IMR-90 (cell line): ENCODE results near the gene PSRC1. TPM values are rescaled to one million over a fixed set of nuclear protein-coding genes. Genes with fewer than 3 reads are reported as not detected.

ENCODE experiments used
- ATAC-seq: fragments of 200-7000 bp; cut with Tn5 transposase; 2 replicates; pipeline ENCODE4 v1.9.1; 2020; ENCODE audit warnings: low read depth, mild to moderate bottlenecking, moderate library complexity
- BruUV-seq: library from RNA; stranded (reverse); fragments of 400-500 nt; replicated peaks from 2 replicates; lab custom pipeline; 2021; lab: Mats Ljungman, UMichigan
- CTCF ChIA-PET: fragments of 300-600 bp; formaldehyde crosslinking; extraction: SDS; loops from one replicate; lab custom pipeline; 2021; ENCODE audit warnings: antibody characterized with exemption; lab: Yijun Ruan, JAX
- POLR2A ChIA-PET: fragments of 300-600 bp; sonication (Branson Sonifier 250); formaldehyde crosslinking; loops from one replicate; lab custom pipeline; 2022; ENCODE audit warnings: antibody characterized with exemption; ENCODE audit not compliant: unreplicated experiment; lab: Charles Lee
- DNase-seq: peaks from one replicate; pipeline ENCODE4 v3.0.0; 2013
- H2AFZ ChIP-seq: replicated peaks from 2 replicates; pipeline ENCODE3; 2013; ENCODE audit warnings: low read length, mild to moderate bottlenecking; ENCODE audit not compliant: poor library complexity
- H2AK5ac ChIP-seq: 2 replicates; pipeline ENCODE4 v1.6.1; 2013; ENCODE audit warnings: low read depth, low read length, inconsistent platforms
- H2AK9ac ChIP-seq: replicated peaks from 2 replicates; pipeline ENCODE3; 2013; ENCODE audit warnings: mild to moderate bottlenecking, low read depth, low read length, moderate library complexity; ENCODE audit not compliant: poor library complexity
- H2BK120ac ChIP-seq: 2 replicates; pipeline ENCODE4 v1.6.1; 2013; ENCODE audit warnings: low read depth, low read length, inconsistent platforms
- H2BK15ac ChIP-seq: 3 replicates; pipeline ENCODE4 v1.6.1; 2013; ENCODE audit warnings: low read depth, low read length, inconsistent platforms
- H2BK20ac ChIP-seq: 2 replicates; pipeline ENCODE4 v1.6.1; 2013; ENCODE audit warnings: low read depth, mild to moderate bottlenecking, inconsistent platforms, low read length, moderate library complexity
- H2BK5ac ChIP-seq: 2 replicates; pipeline ENCODE4 v1.6.1; 2013; ENCODE audit warnings: mild to moderate bottlenecking, low read depth, low read length, inconsistent platforms; ENCODE audit not compliant: poor library complexity, severe bottlenecking
- H3K14ac ChIP-seq: replicated peaks from 2 replicates; pipeline ENCODE4 v1.6.1; 2013; ENCODE audit warnings: low read depth, low read length, inconsistent platforms
- H3K18ac ChIP-seq: 2 replicates; pipeline ENCODE4 v1.6.1; 2013; ENCODE audit warnings: low read depth, low read length, control low read depth
- H3K23ac ChIP-seq: 2 replicates; pipeline ENCODE4 v1.6.1; 2013; ENCODE audit warnings: low read depth, low read length, inconsistent platforms
- H3K27ac ChIP-seq: 2 replicates; pipeline ENCODE4 v1.5.1; 2013; ENCODE audit warnings: mild to moderate bottlenecking, control low read depth, low read length; ENCODE audit not compliant: insufficient read depth
- H3K27me3 ChIP-seq: 2 replicates; pipeline ENCODE4 v1.6.1; 2013; ENCODE audit warnings: low read length; ENCODE audit not compliant: control insufficient read depth, insufficient read depth
- H3K36me3 ChIP-seq: 2 replicates; pipeline ENCODE4 v1.6.1; 2013; ENCODE audit warnings: low read length, mixed read lengths; ENCODE audit not compliant: control insufficient read depth, insufficient read depth
- H3K4ac ChIP-seq: 2 replicates; pipeline ENCODE4 v1.6.1; 2013; ENCODE audit warnings: low read depth, low read length, inconsistent platforms
- H3K4me1 ChIP-seq: 2 replicates; pipeline ENCODE4 v1.6.1; 2013; ENCODE audit warnings: low read length, mixed read lengths; ENCODE audit not compliant: control insufficient read depth, insufficient read depth
- H3K4me2 ChIP-seq: 2 replicates; pipeline ENCODE4 v1.6.1; 2013; ENCODE audit warnings: low read depth, mild to moderate bottlenecking, control low read depth, low read length, moderate library complexity
- H3K4me3 ChIP-seq: 2 replicates; pipeline ENCODE4 v1.5.1; 2013; ENCODE audit warnings: low read depth, mild to moderate bottlenecking, control low read depth, low read length, moderate library complexity; ENCODE audit not compliant: insufficient read depth
- H3K56ac ChIP-seq: 2 replicates; pipeline ENCODE4 v1.6.1; 2013; ENCODE audit warnings: low read length, inconsistent platforms; ENCODE audit not compliant: insufficient read depth; ENCODE audit errors: extremely low read depth
- H3K79me1 ChIP-seq, 2 experiments: 2 replicates each; pipeline ENCODE4 v1.6.1; 2013; ENCODE audit warnings: low read length in 2 of 2, inconsistent platforms in 1 of 2, low read depth in 1 of 2
- H3K9ac ChIP-seq: 2 replicates; pipeline ENCODE4 v1.6.1; 2013; ENCODE audit warnings: low read depth, low read length, control low read depth
- H3K9me1 ChIP-seq: 2 replicates; pipeline ENCODE4 v1.6.1; 2013; ENCODE audit warnings: low read length, inconsistent platforms; ENCODE audit not compliant: insufficient read depth
- H3K9me3 ChIP-seq: 2 replicates; pipeline ENCODE4 v1.6.1; 2013; ENCODE audit warnings: low read length; ENCODE audit not compliant: control insufficient read depth, insufficient read depth
- H4K20me1 ChIP-seq: 2 replicates; pipeline ENCODE4 v1.6.1; 2013; ENCODE audit warnings: low read length, inconsistent platforms; ENCODE audit not compliant: insufficient read depth
- H4K5ac ChIP-seq: 2 replicates; pipeline ENCODE4 v1.6.1; 2013; ENCODE audit warnings: mild to moderate bottlenecking, low read depth, low read length, control low read depth
- H4K8ac ChIP-seq, 2 experiments: 2 replicates each; pipeline ENCODE4 v1.6.1; 2013; ENCODE audit warnings: low read depth in 2 of 2, low read length in 2 of 2, control low read depth in 1 of 2, inconsistent platforms in 1 of 2
- H4K91ac ChIP-seq: 2 replicates; pipeline ENCODE4 v1.6.1; 2013; ENCODE audit warnings: low read depth, low read length, inconsistent platforms; ENCODE audit not compliant: insufficient read depth
- BHLHE40 ChIP-seq: fragments of 150-350 bp; IDR thresholded peaks from 2 replicates; pipeline ENCODE4 v1.6.1; 2016; ENCODE audit warnings: mild to moderate bottlenecking, low read depth, low read length
- CEBPB ChIP-seq: IDR thresholded peaks from 2 replicates; pipeline ENCODE4 v1.6.1; 2012; ENCODE audit warnings: low read depth, low read length, improper control_type of control experiment
- CHD1 ChIP-seq: IDR thresholded peaks from 2 replicates; pipeline ENCODE4 v1.6.1; 2012; ENCODE audit warnings: low read depth, low read length, improper control_type of control experiment
- CTCF ChIP-seq: conservative IDR thresholded peaks from 2 replicates; pipeline ENCODE4 v1.5.1; 2012; ENCODE audit warnings: mild to moderate bottlenecking, low read depth, low read length, improper control_type of control experiment
- MAFK ChIP-seq: IDR thresholded peaks from 2 replicates; pipeline ENCODE4 v1.6.1; 2012; ENCODE audit warnings: low read depth, low read length, improper control_type of control experiment
- MXI1 ChIP-seq: IDR thresholded peaks from 2 replicates; pipeline ENCODE4 v1.6.1; 2012; ENCODE audit warnings: low read depth, mild to moderate bottlenecking, low read length, moderate library complexity, borderline replicate concordance
- RAD21 ChIP-seq: IDR thresholded peaks from 2 replicates; pipeline ENCODE4 v1.6.1; 2012; ENCODE audit warnings: low read length, improper control_type of control experiment
- RCOR1 ChIP-seq: IDR thresholded peaks from 2 replicates; pipeline ENCODE4 v1.6.1; 2012; ENCODE audit warnings: mild to moderate bottlenecking, low read length, improper control_type of control experiment; ENCODE audit not compliant: insufficient replicate concordance
- RFX5 ChIP-seq: IDR thresholded peaks from 2 replicates; pipeline ENCODE4 v1.8.0; 2012; ENCODE audit warnings: low read depth, mild to moderate bottlenecking, low read length, moderate library complexity
- WGBS, 2 experiments: methylation state at CpG; one replicate each; pipeline versions ENCODE4 v1.1.5 to v1.1.7; 2013; ENCODE audit warnings: missing lambda C conversion rate in 2 of 2; ENCODE audit not compliant: insufficient read length in 1 of 2; ENCODE audit errors: extremely low coverage in 2 of 2; 5-methylcytosine and 5-hydroxymethylcytosine counted together
- dilution Hi-C: fragments of 300-500 bp; cut with HindIII; formaldehyde crosslinking; loops from one replicate; pipeline ENCODE4 v1.14.3; 2018; ENCODE audit warnings: low sequenced_read_pairs; ENCODE audit not compliant: unreplicated experiment
- in situ Hi-C: fragments of 300-500 bp; cut with MboI; formaldehyde crosslinking; loops from 3 replicates; pipeline ENCODE4 v1.14.3; 2019; ENCODE audit warnings: low sequenced_read_pairs, inconsistent platforms, mixed read lengths
- intact Hi-C: fragments of 100-400 bp; cut with micrococcal nuclease; formaldehyde crosslinking; loops from 2 replicates; pipeline ENCODE4 v1.10.0; 2022
- polyA plus RNA-seq, 3 experiments: library from polyadenylated mRNA; depleted of rRNA; stranded (reverse); fragments of >200 nt; gene quantifications; 2 replicates each; pipeline ENCODE4 v1.2.3, GENCODE V29; 2012; ENCODE audit warnings: low replicate concordance in 1 of 3
- total RNA-seq: library from RNA; depleted of rRNA; stranded (reverse); fragments of >200 nt; gene quantifications from 2 replicates; pipeline ENCODE4 v1.2.3, GENCODE V29; 2012

PSRC1 gene
- total and polyA plus RNA-seq, 2 of the 4 experiments (the other 2 are of a cell fraction): 34.6 to 40.3 TPM

- Histone ChIP-seq H2AK9ac (no peak overlapping the region), H2AK5ac (no peak overlapping the region), H2BK120ac (no peak overlapping the region; the same call in 1 of the 2 replicates), H3K9ac (no peak overlapping the region), H3K4ac (no peak overlapping the region), H3K23ac (no peak overlapping the region), H4K20me1 (no peaks in the 10 kb centered on the region), H3K56ac (no peak overlapping the region), H3K27ac (no peak overlapping the region), H3K4me2 (no peak overlapping the region), H3K18ac (no peak overlapping the region), H4K91ac (no peak overlapping the region), H3K9me1 (no peaks in the 10 kb centered on the region; the same call in 1 of the 2 replicates), H3K27me3 (no peaks in the 10 kb centered on the region), H4K5ac (no peak overlapping the region), H3K4me3 (no peak overlapping the region), H3K9me3 (no peaks in the 10 kb centered on the region), H3K4me1 (peaks cover 22% of the 10 kb centered on the region), H3K14ac (no peak overlapping the region), H4K8ac (no peak overlapping the region), H2AFZ (no peak overlapping the region), H2BK20ac (no peak overlapping the region), H2BK15ac (no peak overlapping the region), H2BK5ac (no peak overlapping the region), H3K36me3 (no peaks in the 10 kb centered on the region), H3K79me1 (0 out of 4 replicates have a peak, but pooled peaks cover 0 to 8% of the 10 kb centered on the region in 2 experiments)
- POLR2A ChIA-PET: no interaction called here
- no TSS peak for BruUV-seq
- TF ChIP-seq MAFK: no peak
- TF ChIP-seq RAD21: no peak
- no peak for TF ChIP-seq RFX5
- TF ChIP-seq CEBPB: no peak
- no peak for TF ChIP-seq CHD1
- TF ChIP-seq RCOR1: no peak
- no peak for TF ChIP-seq CTCF
- no peak for TF ChIP-seq MXI1
- TF ChIP-seq BHLHE40: no peak
- dilution Hi-C loops: no loop called here
- intact Hi-C loops: no loop called here
- DNase-seq: no peak
- ATAC-seq: no peak
- in situ Hi-C loops: no loop called here
- CTCF ChIA-PET: no interaction called here
- WGBS, 2 experiments: 97% methylated on average over 12 of the region's 32 CpGs; no CpG with 5 or more reads in 1 of the 2 experiments
Observed at GRCh38 chr1:109251277-109252166, 31.4 kb downstream of the PSRC1 start.
